ENCODE data around the gene IGFN1.
"Not testable (repeated sequence)": the region's sequence is repeated elsewhere in the genome, so short reads cannot be mapped to it uniquely, and the experiment has no call there.

Gene IGFN1

GRCh38 chr1:201251851-201252430, 61.3 kb downstream of the IGFN1 start:
- DNase-seq: no peak

- no peak for DNase-seq
Measured at GRCh38 chr1:201252944-201253371, 62.3 kb downstream of the IGFN1 start.

GRCh38 chr1:201253411-201253810, 62.8 kb downstream of the IGFN1 start:
- no peak for DNase-seq

GRCh38 chr1:201253906-201254624, 63.4 kb downstream of the IGFN1 start:
- no peak for DNase-seq

- DNase-seq: no peak
Measured at GRCh38 chr1:201254625-201255478, 64.2 kb downstream of the IGFN1 start.

- no peak for DNase-seq
Measured at GRCh38 chr1:201255479-201256362, 65.1 kb downstream of the IGFN1 start.

- not testable (repeated sequence) for DNase-seq
Measured at GRCh38 chr1:201258132-201258531, 67.5 kb downstream of the IGFN1 start.

- DNase-seq: no peak
Measured at GRCh38 chr1:201258763-201259230, 68.2 kb downstream of the IGFN1 start.

- no peak for DNase-seq
Measured at GRCh38 chr1:201259476-201260235, 69.0 kb downstream of the IGFN1 start.

- DNase-seq: peak; percentile 76
Measured at GRCh38 chr1:201260236-201260590, 69.6 kb downstream of the IGFN1 start.

- DNase-seq: no peak
Measured at GRCh38 chr1:201260648-201261311, 70.2 kb downstream of the IGFN1 start.

- DNase-seq: no peak
Measured at GRCh38 chr1:201261771-201262547, 71.3 kb downstream of the IGFN1 start.

- no peak for DNase-seq
Measured at GRCh38 chr1:201262963-201263608, 72.5 kb downstream of the IGFN1 start.

- no peak for DNase-seq
Measured at GRCh38 chr1:201264072-201264471, 73.4 kb downstream of the IGFN1 start.

GRCh38 chr1:201264554-201264953, 73.9 kb downstream of the IGFN1 start:
- no peak for DNase-seq

GRCh38 chr1:201265756-201266155, 75.1 kb downstream of the IGFN1 start:
- no peak for DNase-seq

- no peak for DNase-seq
Measured at GRCh38 chr1:201266276-201266675, 75.7 kb downstream of the IGFN1 start.

GRCh38 chr1:201266774-201267173, 76.2 kb downstream of the IGFN1 start:
- no peak for DNase-seq

GRCh38 chr1:201267481-201268229, 77.0 kb downstream of the IGFN1 start:
- DNase-seq: no peak

Data from left hindlimb (tissue), 1 donor.